ENCODE measurements around the gene METRNL.
"Not testable (repeated sequence)": the region's sequence is repeated elsewhere in the genome, so short reads cannot be mapped to it uniquely, and the experiment has no call there.

The METRNL gene

GRCh38 chr17:83125515-83126274 lies 46.3 kb downstream of the METRNL start:
- peak; percentile 28 for DNase-seq

- DNase-seq = peak; percentile 9
These were observed 46.9 kb downstream of the METRNL start for GRCh38 chr17:83126275-83126811.

- DNase-seq = peak; percentile 11
These were observed 48.2 kb downstream of the METRNL start for GRCh38 chr17:83127431-83128160.

GRCh38 chr17:83128306-83129240 lies 49.2 kb downstream of the METRNL start:
- DNase-seq = no peak

GRCh38 chr17:83129676-83130075 lies 50.3 kb downstream of the METRNL start:
- DNase-seq = no peak

- no peak for DNase-seq
These were observed 52.1 kb downstream of the METRNL start for GRCh38 chr17:83131401-83132011.

GRCh38 chr17:83132251-83133081 lies 53.1 kb downstream of the METRNL start:
- peak; percentile 11 for DNase-seq

- no peak for DNase-seq
These were observed 54.1 kb downstream of the METRNL start for GRCh38 chr17:83133302-83134121.

GRCh38 chr17:83134456-83134855 lies 55.0 kb downstream of the METRNL start:
- not testable (repeated sequence) for DNase-seq

GRCh38 chr17:83135692-83136091 lies 56.3 kb downstream of the METRNL start:
- no peak for DNase-seq

- DNase-seq = no peak
These were observed 56.7 kb downstream of the METRNL start for GRCh38 chr17:83136156-83136555.

- DNase-seq = no peak
These were observed 57.5 kb downstream of the METRNL start for GRCh38 chr17:83136931-83137330.

- no peak for DNase-seq
These were observed 58.1 kb downstream of the METRNL start for GRCh38 chr17:83137523-83137922.

- DNase-seq = no peak
These were observed 59.4 kb downstream of the METRNL start for GRCh38 chr17:83138820-83139219.

- not testable (repeated sequence) for DNase-seq
These were observed 60.3 kb downstream of the METRNL start for GRCh38 chr17:83139541-83140248.

- not testable (repeated sequence) for DNase-seq
These were observed 60.8 kb downstream of the METRNL start for GRCh38 chr17:83140249-83140566.

- no peak for DNase-seq
These were observed 63.2 kb downstream of the METRNL start for GRCh38 chr17:83142619-83143018.

- no peak for DNase-seq
These were observed 64.4 kb downstream of the METRNL start for GRCh38 chr17:83143817-83144231.

All from right hindlimb (tissue), 1 donor.